Medulla oblongata (tissue), 1 donor: Measurements from ENCODE around the gene EXOC4.

ENCODE experiments used
- DNase-seq: peaks from one replicate; pipeline ENCODE4 v3.0.0-alpha.2; 2015; ENCODE audit errors: extremely low spot score

The EXOC4 gene

GRCh38 chr7:133672866-133673265, 420.0 kb downstream of the EXOC4 start:
- DNase-seq = no peak

- no peak for DNase-seq
These were observed 421.3 kb downstream of the EXOC4 start for GRCh38 chr7:133674079-133674763.

- DNase-seq = no peak
These were observed 422.8 kb downstream of the EXOC4 start for GRCh38 chr7:133675510-133676218.

GRCh38 chr7:133676805-133677370, 424.0 kb downstream of the EXOC4 start:
- DNase-seq = no peak

- DNase-seq = no peak
These were observed 425.4 kb downstream of the EXOC4 start for GRCh38 chr7:133678137-133678814.

GRCh38 chr7:133679977-133680376, 427.1 kb downstream of the EXOC4 start:
- no peak for DNase-seq

- DNase-seq = no peak
These were observed 428.7 kb downstream of the EXOC4 start for GRCh38 chr7:133681529-133681928.

GRCh38 chr7:133682364-133683181, 429.7 kb downstream of the EXOC4 start:
- DNase-seq = no peak

- DNase-seq = no peak
These were observed 430.2 kb downstream of the EXOC4 start for GRCh38 chr7:133683182-133683454.

- no peak for DNase-seq
These were observed 435.8 kb downstream of the EXOC4 start for GRCh38 chr7:133688483-133689239.

- DNase-seq = no peak
These were observed 437.9 kb downstream of the EXOC4 start for GRCh38 chr7:133690740-133691139.

GRCh38 chr7:133691727-133692610, 439.1 kb downstream of the EXOC4 start:
- DNase-seq = no peak

- DNase-seq = no peak
These were observed 440.4 kb downstream of the EXOC4 start for GRCh38 chr7:133693281-133693680.

- DNase-seq = no peak
These were observed 443.2 kb downstream of the EXOC4 start for GRCh38 chr7:133696056-133696455.

- no peak for DNase-seq
These were observed 444.7 kb downstream of the EXOC4 start for GRCh38 chr7:133697585-133697984.

GRCh38 chr7:133698127-133698526, 445.2 kb downstream of the EXOC4 start:
- DNase-seq = no peak

- no peak for DNase-seq
These were observed 446.5 kb downstream of the EXOC4 start for GRCh38 chr7:133699386-133699785.

- no peak for DNase-seq
These were observed 449.2 kb downstream of the EXOC4 start for GRCh38 chr7:133702078-133702477.

- DNase-seq = no peak
These were observed 450.1 kb downstream of the EXOC4 start for GRCh38 chr7:133702960-133703359.

GRCh38 chr7:133703547-133703946, 450.7 kb downstream of the EXOC4 start:
- DNase-seq = no peak
